NT2/D1 (cell line): ENCODE measurements around the gene P3H3.

Experiments used
- YY1 ChIP-seq: IDR thresholded peaks from 2 replicates; pipeline ENCODE4 v1.6.1; 2011; ENCODE audit not compliant: insufficient read length, insufficient read depth
- ZNF274 ChIP-seq: IDR thresholded peaks from 2 replicates; pipeline ENCODE4 v1.6.1; 2011; ENCODE audit warnings: mild to moderate bottlenecking, low read depth, low read length

DNA sequence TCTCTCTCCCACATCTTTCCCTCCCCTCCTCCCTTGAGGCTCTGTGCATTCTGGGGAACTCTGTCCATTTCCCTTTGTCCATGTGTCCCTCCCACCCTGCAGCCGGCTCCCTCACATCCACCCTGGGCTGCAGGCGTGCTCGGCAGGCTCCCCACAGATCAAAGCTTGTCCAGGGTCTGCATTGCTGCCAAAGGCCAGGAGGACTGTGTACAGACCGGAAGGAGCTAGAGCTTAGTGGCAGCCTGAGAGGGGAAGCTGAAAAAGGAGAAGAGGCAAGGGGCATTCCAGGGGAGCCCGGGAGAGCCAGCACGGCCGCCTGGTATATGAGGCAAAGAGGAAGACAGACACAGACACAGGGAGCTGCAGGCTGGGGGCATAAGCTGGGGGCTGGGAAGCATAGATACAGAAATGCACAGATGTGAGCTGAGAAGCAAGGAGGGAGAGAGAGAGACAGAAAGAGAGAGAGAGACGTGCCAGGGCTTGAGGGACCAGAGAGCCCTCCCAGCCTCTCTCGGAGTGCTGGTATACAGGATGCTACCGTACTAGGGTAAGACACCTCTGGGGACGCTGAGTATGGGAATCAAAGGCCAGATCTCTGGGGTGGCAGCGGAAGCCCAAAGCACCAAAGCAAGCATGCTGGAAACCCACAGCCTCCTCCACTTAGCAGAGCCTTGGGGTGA lies 35.5 kb upstream of the P3H3 start:
- no peak for TF ChIP-seq ZNF274
- TF ChIP-seq YY1 = no peak
